Dedifferentiated amniotic fluid mesenchymal stem cell (primary cell): Measurements from ENCODE around the gene KRTAP10-3.

Experiments used
- DNase-seq: peaks from one replicate; pipeline ENCODE4 v3.0.0-alpha.2; 2016; ENCODE audit errors: extremely low spot score

Gene KRTAP10-3

GRCh38 chr21:44519346-44520325 lies 39.0 kb downstream of the KRTAP10-3 start:
- no peak for DNase-seq

GRCh38 chr21:44518686-44519085 lies 39.9 kb downstream of the KRTAP10-3 start:
- DNase-seq = no peak

GRCh38 chr21:44517175-44517899 lies 41.3 kb downstream of the KRTAP10-3 start:
- no peak for DNase-seq

- DNase-seq = no peak
Measured at GRCh38 chr21:44516828-44517174, 41.8 kb downstream of the KRTAP10-3 start.

- no peak for DNase-seq
Measured at GRCh38 chr21:44516342-44516741, 42.3 kb downstream of the KRTAP10-3 start.

GRCh38 chr21:44515359-44516165 lies 43.0 kb downstream of the KRTAP10-3 start:
- no peak for DNase-seq

- DNase-seq = no peak
Measured at GRCh38 chr21:44514746-44515358, 43.7 kb downstream of the KRTAP10-3 start.

- DNase-seq = no peak
Measured at GRCh38 chr21:44514218-44514520, 44.4 kb downstream of the KRTAP10-3 start.

GRCh38 chr21:44513389-44514217 lies 45.0 kb downstream of the KRTAP10-3 start:
- DNase-seq = no peak

- DNase-seq = no peak
Measured at GRCh38 chr21:44512496-44513388, 45.9 kb downstream of the KRTAP10-3 start.

- DNase-seq = no peak
Measured at GRCh38 chr21:44511938-44512275, 46.7 kb downstream of the KRTAP10-3 start.

GRCh38 chr21:44511219-44511937 lies 47.2 kb downstream of the KRTAP10-3 start:
- no peak for DNase-seq

GRCh38 chr21:44510508-44511218 lies 47.9 kb downstream of the KRTAP10-3 start:
- DNase-seq = no peak

- no peak for DNase-seq
Measured at GRCh38 chr21:44510109-44510507, 48.5 kb downstream of the KRTAP10-3 start.

- DNase-seq = no peak
Measured at GRCh38 chr21:44509539-44509938, 49.1 kb downstream of the KRTAP10-3 start.

- no peak for DNase-seq
Measured at GRCh38 chr21:44508711-44509445, 49.7 kb downstream of the KRTAP10-3 start.

GRCh38 chr21:44508426-44508710 lies 50.2 kb downstream of the KRTAP10-3 start:
- no peak for DNase-seq
